Naive B cell (primary cell): Measurements from ENCODE around the gene ARHGAP19. TPM values are rescaled to one million over a fixed set of nuclear protein-coding genes. Genes with fewer than 3 reads are reported as not detected.

Experiments
- polyA plus RNA-seq, 6 donors: library from polyadenylated mRNA; unstranded; fragments of 300-500 nt; fragmentation: Illumina TruSeq; gene quantifications; one replicate each; pipeline ENCODE4 v1.2.3, GENCODE V29; 2021; ENCODE audit warnings: low read depth in 6 of 6

ARHGAP19 gene
- polyA plus RNA-seq, 6 donors from 2014 or later, result 6.2 to 19.3 (median 9.4) TPM

Other genes with a start within 250 kb of the ARHGAP19 start
- gene SLIT1, start 106.7 kb downstream of the ARHGAP19 start, polyA plus RNA-seq, result under 1 TPM in 2 of 6 donors, not detected in 4; 0.07 to 0.08 TPM
- gene FRAT1, start 26.6 kb upstream of the ARHGAP19 start, polyA plus RNA-seq, result 10 to 100 TPM in 4 of 6 donors, 1 to 10 TPM in 2; 7.4 to 15.7 (median 10.8) TPM
- gene FRAT2, start 42.1 kb upstream of the ARHGAP19 start, polyA plus RNA-seq, result 10 to 100 TPM in 4 of 6 donors, 1 to 10 TPM in 2; 7.0 to 19.1 (median 14.3) TPM
- 10 to 100 TPM in 5 of 6 donors, 1 to 10 TPM in 1; 8.1 to 20.8 (median 15.7) TPM for gene RRP12, start 108.7 kb upstream of the ARHGAP19 start, polyA plus RNA-seq
- gene PGAM1, start 133.6 kb upstream of the ARHGAP19 start, polyA plus RNA-seq, result 100 to 1,000 TPM; 177 to 263 (median 203) TPM
- gene EXOSC1, start 153.4 kb upstream of the ARHGAP19 start, polyA plus RNA-seq, result 10 to 100 TPM; 47.3 to 72.0 (median 65.8) TPM
- gene ZDHHC16, start 153.5 kb upstream of the ARHGAP19 start, polyA plus RNA-seq, result 10 to 100 TPM; 23.2 to 57.2 (median 29.5) TPM
- 10 to 100 TPM; 22.5 to 44.3 (median 26.6) TPM for gene MMS19, start 205.8 kb upstream of the ARHGAP19 start, polyA plus RNA-seq
- gene UBTD1, start 206.3 kb upstream of the ARHGAP19 start, polyA plus RNA-seq, result 1 to 10 TPM in 3 of 6 donors, under 1 TPM in 2, not detected in 1; 0.60 to 1.2 (median 1.0) TPM